HG02840 (cell line): Measurements from ENCODE around the gene FN3KRP.

Experiments
- ATAC-seq: cut with Tn5 transposase; IDR thresholded peaks from one replicate; pipeline ENCODE4 v1.9.1; 2021; ENCODE audit warnings: mild to moderate bottlenecking, moderate library complexity, moderate number of reproducible peaks; ENCODE audit not compliant: unreplicated experiment, low FRiP score

Gene FN3KRP

DNA sequence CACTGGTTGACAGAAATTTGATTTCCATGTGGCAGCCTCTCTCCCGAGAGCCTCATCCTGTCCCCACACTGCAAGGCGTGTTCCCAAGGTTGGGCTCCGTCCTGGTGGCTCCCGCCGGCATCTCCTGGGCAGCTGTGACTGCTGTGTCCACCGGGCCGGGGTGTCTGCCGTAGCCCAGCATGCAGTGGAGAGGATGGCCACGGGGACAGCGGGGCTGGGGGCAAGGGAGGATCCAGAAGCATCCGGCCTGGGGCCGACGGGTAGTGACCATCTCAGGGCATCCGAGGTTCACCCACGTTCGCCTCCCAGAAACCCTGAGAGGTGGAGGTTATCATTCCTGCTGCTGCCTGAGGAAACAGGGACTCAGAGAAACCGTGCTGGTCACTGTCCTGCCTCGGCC lies 10.8 kb upstream of the FN3KRP start:
- ATAC-seq = no peak

DNA sequence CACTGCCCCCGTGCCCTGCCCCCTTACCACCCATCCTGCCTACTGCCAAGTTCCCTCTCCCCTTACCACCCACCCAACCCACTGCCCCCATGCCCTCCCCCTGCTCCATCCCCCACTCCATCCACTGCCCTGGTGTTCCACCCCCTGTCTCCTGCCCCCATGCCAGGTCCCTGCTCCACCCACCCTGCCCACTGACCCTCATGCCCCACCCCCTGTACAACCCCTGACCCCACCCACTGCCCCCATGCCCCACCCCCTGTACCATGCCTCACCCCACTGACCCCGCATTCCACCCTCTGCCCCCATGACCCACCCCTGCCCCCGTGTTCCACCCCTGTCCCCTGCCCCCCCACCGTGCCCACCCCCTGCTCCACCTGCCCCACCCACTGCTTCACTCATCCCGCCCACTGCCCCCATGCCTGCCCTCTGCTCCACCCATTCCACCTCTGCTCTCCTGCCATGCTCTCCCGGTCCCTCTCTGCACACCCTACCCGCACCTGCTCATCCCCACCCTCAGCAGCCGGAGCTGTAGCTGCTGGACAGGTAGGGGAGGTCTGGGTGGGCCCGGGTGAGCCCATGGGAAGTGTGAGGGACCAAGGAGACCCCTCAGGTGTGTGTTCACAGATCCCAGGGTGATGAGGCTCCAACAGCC lies 7.4 kb upstream of the FN3KRP start:
- ATAC-seq = no peak

DNA sequence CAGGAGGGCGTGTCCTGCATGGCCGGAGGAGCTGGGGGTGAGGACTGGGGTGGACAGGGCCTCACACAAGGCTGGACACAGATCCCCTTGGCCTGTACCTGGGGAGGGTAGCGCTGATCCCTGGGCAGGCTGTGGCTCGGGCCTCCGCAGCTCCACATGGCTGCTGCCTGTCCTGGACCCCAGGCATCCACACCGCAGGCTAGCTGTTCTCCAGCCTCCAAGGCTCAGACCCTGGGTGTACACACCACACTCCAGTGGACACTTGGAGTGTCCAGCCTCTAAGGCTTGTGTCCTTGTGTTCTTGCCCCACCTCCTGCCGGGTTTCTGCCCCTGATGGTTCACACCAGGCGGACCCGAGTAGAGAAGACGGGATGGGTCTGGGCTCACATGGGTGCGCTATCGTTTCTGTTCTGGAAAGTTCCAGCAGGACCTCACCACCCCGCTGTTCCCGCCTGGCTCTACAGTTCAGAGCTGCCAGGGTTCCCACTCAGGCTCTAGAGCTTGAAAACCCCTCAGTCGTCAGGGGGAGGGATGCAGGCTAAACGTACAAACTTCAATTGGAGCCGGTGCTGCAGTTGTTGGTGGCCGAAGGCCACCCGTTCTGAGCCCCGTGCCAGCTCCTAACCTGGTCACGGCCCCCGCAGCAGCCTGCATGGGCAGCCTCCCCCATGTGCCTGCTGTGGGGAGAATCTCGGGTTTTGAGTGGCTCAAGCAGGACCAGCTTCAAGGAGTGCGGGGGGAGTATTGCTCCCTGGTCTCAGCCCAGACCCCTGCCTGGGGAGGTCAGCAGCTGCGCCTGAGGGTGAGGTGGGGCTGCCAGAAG lies 6.6 kb upstream of the FN3KRP start:
- no peak for ATAC-seq

DNA sequence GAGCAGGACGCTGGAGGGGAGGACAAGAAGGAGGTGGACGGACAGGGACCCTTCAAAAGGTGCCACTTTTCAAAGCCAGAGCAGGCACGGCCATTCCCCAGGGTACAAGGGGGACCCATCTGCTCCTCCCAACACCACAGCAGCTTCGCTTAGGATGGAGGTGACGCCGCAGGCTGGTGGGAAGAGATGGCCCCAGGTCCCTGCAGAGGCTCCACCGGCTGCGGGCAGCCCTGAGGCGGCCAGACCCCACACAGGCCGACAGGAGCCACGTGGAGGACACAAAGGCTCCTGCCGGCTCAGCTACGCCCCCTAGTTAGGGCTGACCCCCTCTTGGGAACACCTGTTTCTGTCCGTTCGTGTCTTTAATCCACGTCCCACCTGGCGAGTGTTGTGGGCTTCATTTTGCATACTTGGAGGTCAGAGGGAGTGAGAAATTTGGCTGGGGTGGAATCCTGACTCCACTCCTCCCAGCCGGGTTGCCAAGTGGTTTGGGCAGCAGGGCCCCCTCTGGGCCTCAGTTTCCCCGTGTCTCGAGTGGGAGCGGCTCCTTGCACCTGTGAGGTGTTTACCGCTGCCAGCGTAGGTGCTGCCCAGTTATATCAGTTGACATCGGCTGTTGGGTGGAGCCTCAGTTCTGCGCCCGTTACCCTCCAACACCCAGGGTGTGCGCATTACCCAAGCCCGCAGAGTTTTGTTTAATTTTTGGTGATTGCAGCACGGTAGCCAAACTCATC lies 5.8 kb upstream of the FN3KRP start:
- no peak for ATAC-seq

DNA sequence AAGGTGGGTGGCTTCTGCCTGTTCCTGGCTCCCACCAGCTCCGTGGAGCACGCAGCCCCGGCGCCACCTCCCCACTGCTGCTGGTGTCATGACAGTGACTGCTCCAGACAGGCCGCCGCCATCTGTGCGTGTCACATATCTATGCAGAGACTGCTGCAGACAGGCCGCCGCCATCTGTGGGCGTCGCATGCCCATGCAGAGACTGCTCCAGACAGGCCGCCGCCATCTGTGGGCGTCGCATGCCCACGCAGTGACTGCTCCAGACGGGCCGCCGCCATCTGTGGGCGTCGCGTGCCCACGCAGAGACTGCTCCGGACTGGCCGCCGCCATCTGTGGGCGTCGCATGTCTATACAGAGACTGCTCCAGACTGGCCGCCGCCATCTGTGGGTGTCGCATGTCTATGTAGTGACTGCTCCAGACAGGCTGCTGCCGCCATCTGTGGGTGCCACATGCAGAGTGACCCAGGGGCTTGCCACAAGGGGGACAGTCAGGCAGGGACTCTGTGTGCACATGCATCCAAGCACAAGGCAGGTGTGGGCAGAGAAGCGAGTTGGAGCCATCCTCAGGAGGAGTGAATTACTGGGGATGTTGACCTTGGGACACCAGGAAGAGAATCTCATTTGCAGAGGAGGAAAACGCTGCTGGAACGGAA lies 3.3 kb upstream of the FN3KRP start:
- no peak for ATAC-seq

DNA sequence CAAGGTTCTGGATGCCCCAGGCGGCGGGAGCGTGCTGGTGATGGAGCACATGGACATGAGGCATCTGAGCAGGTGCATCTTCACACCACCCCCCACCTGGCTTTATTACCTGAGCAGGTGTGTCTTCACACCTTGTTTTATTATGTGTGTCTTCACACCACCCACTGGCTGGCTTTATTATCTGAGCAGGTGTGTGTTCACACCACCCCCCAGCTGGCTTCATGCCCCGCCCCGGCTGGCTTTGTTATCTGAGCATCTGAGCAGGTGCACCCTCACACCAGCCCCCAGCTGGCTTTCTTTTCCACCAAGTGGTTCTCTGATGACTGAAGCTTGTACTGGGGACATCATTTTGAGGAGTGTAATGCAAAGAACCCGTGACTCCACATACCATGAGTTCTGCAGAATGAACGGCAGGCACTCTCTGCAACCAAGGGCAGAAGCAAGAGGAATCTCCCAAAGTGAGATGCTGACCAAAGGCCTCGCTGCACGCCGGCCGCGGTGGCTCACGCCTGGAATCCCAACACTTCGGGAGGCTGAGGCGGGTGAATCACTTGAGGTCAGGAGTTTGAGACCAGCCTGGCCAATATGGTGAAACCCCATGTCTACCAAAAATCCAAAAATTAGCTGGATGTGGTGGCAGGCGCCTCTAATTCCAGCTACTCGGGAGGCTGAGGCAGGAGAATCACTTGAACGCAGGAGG lies 2.6 kb downstream of the FN3KRP start:
- ATAC-seq = no peak

DNA sequence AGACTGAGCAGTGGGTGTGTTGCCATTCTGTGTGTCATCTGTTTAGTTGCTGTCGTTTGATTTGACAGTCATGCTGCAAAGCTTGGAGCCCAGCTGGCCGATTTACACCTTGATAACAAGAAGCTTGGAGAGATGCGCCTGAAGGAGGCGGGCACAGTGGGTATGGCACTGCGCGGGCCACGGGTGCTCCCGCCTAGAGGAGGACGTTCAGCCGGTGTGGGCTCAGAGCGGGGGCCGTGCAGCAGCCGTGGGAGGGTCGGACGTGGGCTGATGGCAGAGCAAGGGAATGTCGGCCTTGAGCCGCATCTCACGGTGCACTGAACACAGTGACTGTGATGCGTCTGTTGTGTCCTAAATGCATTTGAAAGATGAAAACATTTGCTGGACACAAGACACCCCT lies 3.7 kb downstream of the FN3KRP start:
- no peak for ATAC-seq

DNA sequence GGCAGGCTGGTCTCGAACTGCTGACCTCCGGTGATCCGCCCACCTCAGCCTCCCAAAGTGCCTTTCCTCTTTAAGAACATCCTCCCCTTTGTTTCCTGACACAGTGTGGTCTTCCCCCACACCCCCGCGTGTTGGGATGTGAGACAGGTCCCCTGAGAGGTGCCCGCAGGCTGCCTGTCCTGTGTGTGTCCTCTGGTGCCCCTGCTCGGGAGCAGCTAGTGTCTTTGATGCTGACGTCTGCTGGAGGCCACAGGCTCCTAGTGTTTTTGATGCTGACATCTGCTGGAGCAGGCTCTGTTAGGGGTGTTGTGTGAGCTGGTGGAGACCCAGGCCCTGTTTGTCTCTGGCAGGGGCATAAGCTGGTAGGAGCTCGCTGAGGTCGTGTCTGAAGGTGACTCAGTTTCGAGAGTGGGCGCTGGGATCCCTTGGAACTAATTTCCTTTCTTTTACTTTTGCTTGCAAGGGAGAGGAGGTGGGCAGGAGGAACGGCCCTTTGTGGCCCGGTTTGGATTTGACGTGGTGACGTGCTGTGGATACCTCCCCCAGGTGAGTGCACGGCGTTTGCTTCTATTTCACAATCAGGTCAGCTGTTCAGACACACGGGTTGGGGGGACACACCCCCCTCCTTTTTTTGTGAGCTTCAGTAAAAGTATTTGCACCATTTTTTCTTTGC lies 6.0 kb downstream of the FN3KRP start:
- ATAC-seq = no peak

DNA sequence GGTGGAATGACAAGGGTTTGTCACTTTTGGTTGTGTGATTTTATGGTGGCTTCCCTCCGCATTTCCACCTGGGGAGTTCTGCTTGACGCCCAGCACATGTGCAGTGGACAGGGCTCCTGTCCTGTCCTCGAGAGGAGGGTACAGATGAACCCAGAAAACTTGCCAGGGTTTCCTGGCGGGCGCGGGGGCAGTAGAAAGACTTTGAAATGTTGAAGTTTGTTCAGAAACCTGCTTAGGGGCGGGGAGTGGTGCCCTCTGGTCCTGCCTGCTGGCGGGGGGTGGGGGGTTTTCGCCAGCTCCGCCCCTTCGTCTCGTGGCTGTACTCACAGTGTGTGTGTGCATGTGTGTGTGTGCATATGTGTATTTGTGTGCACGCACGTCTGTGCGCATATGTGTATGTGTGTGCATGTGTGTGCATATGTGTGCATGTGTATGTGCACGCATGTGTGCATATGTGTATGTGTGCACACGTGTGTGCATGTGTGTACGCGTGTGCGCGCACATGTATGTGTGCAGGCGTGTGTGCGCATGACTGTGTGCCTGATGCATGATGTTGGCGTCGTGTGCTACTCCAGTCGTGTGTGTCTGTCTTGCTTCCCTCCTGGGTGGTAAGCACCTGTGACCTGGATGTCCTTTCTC lies 6.8 kb downstream of the FN3KRP start:
- no peak for ATAC-seq

DNA sequence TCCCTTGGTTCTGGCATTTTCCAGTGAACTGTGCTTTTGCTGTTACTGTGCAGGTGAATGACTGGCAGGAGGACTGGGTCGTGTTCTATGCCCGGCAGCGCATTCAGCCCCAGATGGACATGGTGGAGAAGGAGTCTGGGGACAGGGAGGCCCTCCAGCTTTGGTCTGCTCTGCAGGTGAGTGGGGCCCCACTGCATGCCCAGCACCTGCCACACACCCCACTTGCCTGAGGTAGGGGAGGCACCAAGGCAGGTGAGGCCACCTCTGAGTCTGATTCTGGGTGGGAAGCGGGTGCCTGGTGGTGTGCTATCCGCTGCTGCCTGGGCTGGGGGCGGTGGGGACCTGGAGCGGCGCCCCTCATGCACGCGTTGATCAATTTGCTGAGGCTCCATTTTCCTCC lies 9.9 kb downstream of the FN3KRP start:
- ATAC-seq = no peak

DNA sequence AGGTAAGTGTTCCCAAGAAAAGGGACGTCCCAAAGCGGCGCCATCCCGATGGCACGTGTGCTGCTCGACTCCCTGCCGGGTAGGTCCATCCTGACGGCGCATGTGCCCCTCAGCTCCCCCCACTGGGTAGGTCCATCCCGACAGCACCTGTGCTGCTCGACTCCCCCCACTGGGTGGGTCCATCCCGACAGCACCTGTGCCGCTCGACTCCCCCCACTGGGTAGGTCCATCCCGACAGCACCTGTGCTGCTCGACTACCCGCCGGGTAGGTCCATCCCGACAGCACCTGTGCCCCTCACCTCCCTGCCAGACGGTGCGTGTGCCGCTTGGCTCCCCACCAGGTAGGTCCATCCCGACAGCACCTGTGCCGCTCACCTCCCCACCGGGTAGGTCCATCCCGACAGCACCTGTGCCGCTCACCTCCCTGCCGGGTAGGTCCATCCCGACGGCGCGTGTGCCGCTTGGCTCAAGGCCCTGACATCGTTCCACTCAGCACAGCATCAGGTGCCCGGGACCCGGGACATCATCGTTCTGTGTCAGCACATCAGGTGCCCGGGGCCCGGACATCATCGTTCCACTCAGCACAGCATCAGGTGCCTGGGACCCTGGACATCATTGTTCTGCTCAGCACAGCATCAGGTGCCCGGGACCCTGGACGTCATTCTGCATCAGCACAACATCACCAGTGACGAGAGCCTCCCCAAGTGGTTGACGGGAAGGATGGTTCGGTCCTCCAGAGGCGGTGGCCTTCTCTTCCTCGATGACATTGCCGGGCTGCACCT lies 13.2 kb downstream of the FN3KRP start:
- no peak for ATAC-seq

DNA sequence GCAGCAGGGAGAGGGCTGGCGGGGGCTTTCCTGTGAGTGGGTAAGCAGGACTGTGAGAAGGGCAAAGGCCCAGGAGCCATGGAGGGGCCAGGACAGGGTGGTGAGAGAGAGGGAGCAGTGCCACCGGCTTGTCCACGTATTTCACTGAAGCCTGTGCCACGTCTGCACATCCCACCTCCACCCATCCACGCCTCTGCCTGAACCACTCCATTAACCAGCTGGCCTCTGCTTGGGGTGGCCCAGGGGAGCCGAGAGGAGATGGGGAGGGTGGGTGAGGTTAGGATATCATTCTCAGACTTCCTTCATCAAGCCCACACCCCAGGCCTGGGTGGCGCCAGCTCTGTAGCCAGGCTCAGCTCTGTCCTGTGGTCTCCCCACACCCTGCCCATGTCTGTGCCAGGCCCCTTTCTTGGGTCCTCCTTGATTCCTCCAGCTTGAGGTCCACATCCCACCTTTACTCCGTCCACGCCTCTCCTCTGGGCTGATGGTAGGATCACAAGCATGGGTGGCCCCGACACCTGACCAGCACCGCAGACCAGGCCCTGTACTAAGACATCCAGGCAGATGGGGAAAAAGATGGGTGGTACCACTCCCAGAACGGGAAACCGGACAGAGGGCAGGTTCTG lies 15.7 kb downstream of the FN3KRP start:
- ATAC-seq = no peak

DNA sequence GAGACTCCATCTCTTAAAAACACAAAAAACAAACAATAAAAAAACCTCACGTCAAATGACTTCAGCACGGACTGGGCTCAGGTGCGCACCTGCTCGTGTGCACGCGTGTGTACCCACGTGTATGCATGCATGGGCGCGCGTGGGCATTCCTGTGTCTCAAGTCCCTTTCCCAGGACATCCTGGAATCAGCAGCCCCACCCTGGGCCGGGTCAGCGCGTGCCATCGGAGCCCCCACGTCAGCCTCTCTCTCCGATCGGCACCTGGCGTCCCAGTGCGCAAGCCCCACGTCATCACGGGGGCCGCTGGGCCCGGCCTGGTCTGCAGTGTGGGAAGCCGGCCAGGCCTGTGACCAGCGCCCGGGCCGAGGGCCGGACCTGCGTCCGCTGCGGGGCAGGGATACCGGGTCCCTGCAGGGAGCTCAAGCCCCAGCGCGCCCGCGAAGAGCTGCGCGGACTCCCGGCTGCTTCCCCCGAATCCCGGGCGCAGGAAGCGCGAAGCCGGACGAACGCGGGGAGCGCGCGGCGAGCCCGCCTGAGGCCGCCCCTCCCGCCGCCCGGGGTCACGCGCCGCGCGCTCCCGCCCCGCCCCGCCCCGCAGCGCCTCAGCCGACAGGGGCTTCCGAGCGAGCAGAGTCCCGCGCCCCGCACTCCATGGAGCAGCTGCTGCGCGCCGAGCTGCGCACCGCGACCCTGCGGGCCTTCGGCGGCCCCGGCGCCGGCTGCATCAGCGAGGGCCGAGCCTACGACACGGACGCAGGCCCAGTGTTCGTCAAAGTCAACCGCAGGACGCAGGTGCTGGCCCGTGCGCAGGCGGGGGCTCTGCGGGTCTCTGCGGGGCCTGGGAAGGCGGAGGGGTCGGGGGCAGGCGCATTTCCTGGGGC lies 18.7 kb downstream of the FN3KRP start, which contains the start of gene FN3K:
FN3K (plus strand) TSS at position 629 of the 880 bp plus-strand sequence; CDS start at position 651, 22 bp downstream.
- no peak for ATAC-seq

DNA sequence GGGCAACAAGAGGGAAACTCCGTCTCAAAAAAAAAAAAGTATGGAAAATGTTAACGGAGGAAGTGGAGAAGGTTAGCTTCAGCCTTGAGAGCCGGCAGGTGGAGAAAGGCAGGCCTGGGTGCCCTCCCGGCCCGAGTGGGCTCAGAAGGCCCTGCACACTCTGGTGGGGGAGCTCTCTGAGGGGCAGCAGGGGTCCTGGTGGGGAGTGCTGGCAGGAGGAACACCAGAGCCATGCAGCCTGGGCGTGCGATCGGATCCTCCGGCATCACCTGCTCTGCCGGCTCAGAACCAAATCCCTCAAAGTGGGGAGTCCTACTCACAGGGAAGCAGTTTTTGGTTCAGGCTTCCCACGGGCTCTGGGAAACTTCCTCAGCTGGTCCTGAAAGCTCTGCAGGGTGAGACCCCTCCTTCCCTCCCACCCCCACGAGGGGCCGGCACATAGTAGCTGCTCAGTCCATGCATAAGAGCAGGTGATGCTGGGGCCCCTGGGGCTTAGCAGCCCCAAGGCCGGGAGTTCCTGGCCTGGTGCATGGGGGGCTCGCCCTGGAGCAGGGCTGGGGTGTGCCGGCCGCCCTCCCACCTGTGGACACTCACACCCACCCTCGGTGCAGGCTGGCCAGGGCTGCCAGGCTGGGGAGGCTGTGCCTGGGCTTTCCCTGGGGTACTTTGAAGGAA lies 20.1 kb downstream of the FN3KRP start:
- ATAC-seq = no peak

DNA sequence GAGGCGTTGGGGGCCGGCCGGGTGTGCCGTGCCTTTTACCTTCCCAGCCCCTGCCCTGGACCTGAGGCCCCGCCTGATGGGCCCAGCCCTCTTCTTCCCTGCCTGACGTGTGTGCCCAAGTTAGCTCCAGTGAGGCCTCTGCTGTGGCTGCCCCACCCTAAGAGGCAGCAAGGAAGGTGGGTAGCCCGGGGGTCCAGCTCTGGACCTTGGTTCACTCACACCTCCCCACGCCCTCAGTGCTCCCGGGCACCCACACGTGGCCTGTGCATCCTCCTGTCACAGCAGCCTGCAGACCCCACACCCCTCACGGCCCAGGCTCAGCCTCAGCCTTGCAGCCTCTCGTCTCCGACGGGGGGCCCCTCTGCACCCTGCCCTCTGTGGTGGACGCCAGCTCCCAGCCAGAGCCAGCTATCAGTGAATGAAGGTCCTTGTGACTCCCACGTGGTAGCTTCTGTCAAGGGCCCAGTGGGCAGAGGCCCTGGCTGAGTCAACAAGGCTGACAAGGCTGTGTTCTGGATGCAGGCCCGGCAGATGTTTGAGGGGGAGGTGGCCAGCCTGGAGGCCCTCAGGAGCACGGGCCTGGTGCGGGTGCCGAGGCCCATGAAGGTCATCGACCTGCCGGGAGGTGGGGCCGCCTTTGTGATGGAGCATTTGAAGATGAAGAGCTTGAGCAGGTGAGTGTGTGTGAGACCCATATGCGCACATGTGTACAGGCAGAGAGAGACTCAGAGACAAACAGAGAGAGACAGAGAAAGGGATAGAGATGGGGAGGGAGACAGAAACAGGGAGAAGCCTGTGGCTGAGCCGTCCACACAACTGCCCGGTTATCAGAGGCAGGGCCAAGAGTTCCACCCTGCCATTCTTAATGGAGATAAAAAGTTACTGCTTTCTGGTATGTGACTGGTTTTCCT lies 21.7 kb downstream of the FN3KRP start:
- ATAC-seq = no peak
